ENCODE results near the gene GATAD1. TPM values are rescaled to one million over a fixed set of nuclear protein-coding genes. Genes with fewer than 3 reads are reported as not detected.
"Not testable (repeated sequence)": the region's sequence is repeated elsewhere in the genome, so short reads cannot be mapped to it uniquely, and the experiment has no call there.

GATAD1 gene
- total RNA-seq, 1 donor from 2014 or later: 35.8 TPM

- Histone ChIP-seq H3K27ac (no peak overlapping the region), H3K27me3 (no peaks in the 10 kb centered on the region), H3K36me3 (peaks cover 12% of the 10 kb centered on the region), H3K4me3 (no peak overlapping the region), H3K9me3 (no peaks in the 10 kb centered on the region), H3K4me1 (no peaks in the 10 kb centered on the region)
- DNase-seq (no peak), ATAC-seq (peak; percentile 30)
- no peak for TF ChIP-seq CTCF (IDR thresholded peaks at IDR 0.05)
- intact Hi-C loops (cut with DNase I): no loop called here
Observed at GRCh38 chr7:92404170-92404614, 43.1 kb upstream of the GATAD1 start.

- Histone ChIP-seq H3K4me1 (no peaks in the 10 kb centered on the region), H3K9me3 (no peaks in the 10 kb centered on the region), H3K4me3 (no peak overlapping the region), H3K27ac (no peak overlapping the region), H3K36me3 (no peaks in the 10 kb centered on the region), H3K27me3 (no peaks in the 10 kb centered on the region)
- TF ChIP-seq CTCF (IDR thresholded peaks at IDR 0.05): no peak
- no peak for ATAC-seq
- intact Hi-C loops (cut with DNase I): no loop called here
- DNase-seq: no peak
Observed at GRCh38 chr7:92409357-92409756, 37.9 kb upstream of the GATAD1 start.

GRCh38 chr7:92410162-92410561 lies 37.1 kb upstream of the GATAD1 start:
- not testable (repeated sequence) for H3K36me3 ChIP-seq, ATAC-seq

GRCh38 chr7:92412745-92413144 lies 34.5 kb upstream of the GATAD1 start:
- DNase-seq (no peak), ATAC-seq (peak; percentile 69)
- no peaks in the 10 kb centered on the region for H3K27me3 ChIP-seq
- no peaks in the 10 kb centered on the region for H3K4me1 ChIP-seq
- no peak overlapping the region for H3K27ac ChIP-seq
- intact Hi-C loops (cut with DNase I): no loop called here
- no peaks in the 10 kb centered on the region for H3K9me3 ChIP-seq
- TF ChIP-seq CTCF (IDR thresholded peaks at IDR 0.05): no peak
- H3K4me3 ChIP-seq: no peak overlapping the region
- H3K36me3 ChIP-seq: no peaks in the 10 kb centered on the region

More at GRCh38 chr7:92410162-92410561, 37.1 kb upstream of the GATAD1 start:
- H3K27me3 ChIP-seq; H3K4me3 ChIP-seq; H3K27ac ChIP-seq; intact Hi-C loops (cut with DNase I); DNase-seq; H3K4me1 ChIP-seq; H3K9me3 ChIP-seq: not testable (repeated sequence)

- no peak for DNase-seq
- Histone ChIP-seq H3K9me3 (no peaks in the 10 kb centered on the region), H3K4me1 (no peaks in the 10 kb centered on the region), H3K4me3 (no peak overlapping the region), H3K27ac (no peak overlapping the region), H3K36me3 (no peaks in the 10 kb centered on the region), H3K27me3 (no peaks in the 10 kb centered on the region)
- intact Hi-C loops (cut with DNase I): no loop called here
- ATAC-seq: no peak
- TF ChIP-seq CTCF (IDR thresholded peaks at IDR 0.05): no peak
Observed at GRCh38 chr7:92413550-92413949, 33.7 kb upstream of the GATAD1 start.

- H3K4me3 ChIP-seq: no peak overlapping the region
- H3K9me3 ChIP-seq: no peaks in the 10 kb centered on the region
- H3K36me3 ChIP-seq: no peaks in the 10 kb centered on the region
- H3K4me1 ChIP-seq: no peaks in the 10 kb centered on the region
- no peak for DNase-seq
- peak; percentile 67 for ATAC-seq
- H3K27ac ChIP-seq: peak overlapping the region; percentile 42
- intact Hi-C loops (cut with DNase I): no loop called here
- TF ChIP-seq CTCF (IDR thresholded peaks at IDR 0.05): no peak
- no peaks in the 10 kb centered on the region for H3K27me3 ChIP-seq
Observed at GRCh38 chr7:92415225-92415624, 32.1 kb upstream of the GATAD1 start.
